ENCODE data around the gene CLIP3.

The CLIP3 gene

GRCh38 chr19:36059180-36059910 is 26.7 kb upstream of the CLIP3 start:
- Histone ChIP-seq H3K9me3 (no peaks in the 10 kb centered on the region), H3K36me3 (peaks cover 14% of the 10 kb centered on the region), H3K4me3 (ENCODE audit: low read depth in 1 of 2, low read length in 1 of 2) (no peak overlapping the region), H3K27me3 (no peaks in the 10 kb centered on the region), H3K4me1 (ENCODE audit: control insufficient read depth in 1 of 2, insufficient read depth in 1 of 2, low read depth in 1 of 2, low read length in 1 of 2) (peaks cover 10 to 13% of the 10 kb centered on the region in 2 experiments), H3K27ac (no peak overlapping the region)
- no peak for TF ChIP-seq CTCF (IDR thresholded peaks at IDR 0.05)

GRCh38 chr19:36058481-36059179 is 26.0 kb upstream of the CLIP3 start:
- TF ChIP-seq CTCF (IDR thresholded peaks at IDR 0.05), result no peak
- H3K27ac ChIP-seq, result no peak overlapping the region
- peaks cover 12 to 13% of the 10 kb centered on the region in 2 experiments for H3K4me1 ChIP-seq (ENCODE audit: control insufficient read depth in 1 of 2, insufficient read depth in 1 of 2, low read depth in 1 of 2, low read length in 1 of 2)
- H3K27me3 ChIP-seq, result no peaks in the 10 kb centered on the region
- no peak overlapping the region for H3K4me3 ChIP-seq (ENCODE audit: low read depth in 1 of 2, low read length in 1 of 2)
- no peaks in the 10 kb centered on the region for H3K9me3 ChIP-seq
- peaks cover 14% of the 10 kb centered on the region for H3K36me3 ChIP-seq

GRCh38 chr19:36054733-36055686 is 22.3 kb upstream of the CLIP3 start, which contains the start of gene WDR62:
TSS of gene WDR62 (plus strand) at chr19:36054897. CDS start at chr19:36054972, 75 bp downstream.
- Histone ChIP-seq H3K4me1 (ENCODE audit: control insufficient read depth in 1 of 2, insufficient read depth in 1 of 2, low read depth in 1 of 2, low read length in 1 of 2) (peaks cover 21 to 22% of the 10 kb centered on the region in 2 experiments), H3K36me3 (peaks cover 11% of the 10 kb centered on the region), H3K4me3 (ENCODE audit: low read depth in 1 of 2, low read length in 1 of 2) (peak within 1 kb of the TSS; percentile 89 to 98), H3K27ac (peak within 1 kb of the TSS; percentile 97), H3K9me3 (no peaks in the 10 kb centered on the region), H3K27me3 (no peaks in the 10 kb centered on the region)
- TF ChIP-seq CTCF (IDR thresholded peaks at IDR 0.05), result peak; percentile 10

GRCh38 chr19:36054119-36054732 is 21.6 kb upstream of the CLIP3 start, which contains the start of gene THAP8:
TSS of gene THAP8 (minus strand) at chr19:36054285. CDS start at chr19:36054217, 68 bp downstream.
- Histone ChIP-seq H3K36me3 (peaks cover 3% of the 10 kb centered on the region), H3K27ac (peak within 1 kb of the TSS; percentile 97), H3K9me3 (no peaks in the 10 kb centered on the region), H3K4me1 (ENCODE audit: control insufficient read depth in 1 of 2, insufficient read depth in 1 of 2, low read depth in 1 of 2, low read length in 1 of 2) (peaks cover 21 to 22% of the 10 kb centered on the region in 2 experiments), H3K27me3 (no peaks in the 10 kb centered on the region), H3K4me3 (ENCODE audit: low read depth in 1 of 2, low read length in 1 of 2) (peak within 1 kb of the TSS; percentile 89 to 98)
- TF ChIP-seq CTCF (IDR thresholded peaks at IDR 0.05), result peak; percentile 71

GRCh38 chr19:36051637-36052036 is 19.0 kb upstream of the CLIP3 start:
- H3K36me3 ChIP-seq, result no peaks in the 10 kb centered on the region
- no peaks in the 10 kb centered on the region for H3K27me3 ChIP-seq
- H3K4me1 ChIP-seq (ENCODE audit: control insufficient read depth in 1 of 2, insufficient read depth in 1 of 2, low read depth in 1 of 2, low read length in 1 of 2), result peaks cover 21 to 22% of the 10 kb centered on the region in 2 experiments
- no peak overlapping the region for H3K4me3 ChIP-seq (ENCODE audit: low read depth in 1 of 2, low read length in 1 of 2)
- H3K9me3 ChIP-seq, result no peaks in the 10 kb centered on the region
- no peak overlapping the region for H3K27ac ChIP-seq
- TF ChIP-seq CTCF (IDR thresholded peaks at IDR 0.05), result no peak

All from neutrophil (primary cell).